Stimulated activated effector memory CD8-positive, alpha-beta T cell treated with anti-CD3 and anti-CD28 coated beads, Interleukin-12 subunit alpha, Interleukin-12 subunit beta, amount 100 ng/mL, for 72 hours (primary cell): ENCODE data around the gene ANKS1B.
"Not testable (repeated sequence)": the region's sequence is repeated elsewhere in the genome, so short reads cannot be mapped to it uniquely, and the experiment has no call there.

ENCODE experiments used
- ATAC-seq: fragments of 150-1000 bp; cut with Tn5 transposase; 2 replicates; pipeline ENCODE4 v1.10.0; 2021
- DNase-seq, 2 donors: peaks; one replicate each; pipeline ENCODE4 v3.0.0; 2021 to 2022; ENCODE audit warnings: low spot score in 2 of 2
- H3K27ac Mint-ChIP-seq: one replicate; pipeline ENCODE4 v1.8.0; 2022; ENCODE audit warnings: mild to moderate bottlenecking, mixed read lengths
- H3K36me3 Mint-ChIP-seq: one replicate; pipeline ENCODE4 v1.8.0; 2022; ENCODE audit warnings: mild to moderate bottlenecking, mixed read lengths
- H3K4me1 Mint-ChIP-seq: one replicate; pipeline ENCODE4 v1.8.0; 2022; ENCODE audit warnings: mixed read lengths
- H3K4me3 Mint-ChIP-seq: one replicate; pipeline ENCODE4 v1.8.0; 2022; ENCODE audit warnings: mild to moderate bottlenecking, mixed read lengths
- H3K9me3 Mint-ChIP-seq: one replicate; pipeline ENCODE4 v1.8.0; 2022; ENCODE audit warnings: mixed read lengths

ANKS1B gene

DNA sequence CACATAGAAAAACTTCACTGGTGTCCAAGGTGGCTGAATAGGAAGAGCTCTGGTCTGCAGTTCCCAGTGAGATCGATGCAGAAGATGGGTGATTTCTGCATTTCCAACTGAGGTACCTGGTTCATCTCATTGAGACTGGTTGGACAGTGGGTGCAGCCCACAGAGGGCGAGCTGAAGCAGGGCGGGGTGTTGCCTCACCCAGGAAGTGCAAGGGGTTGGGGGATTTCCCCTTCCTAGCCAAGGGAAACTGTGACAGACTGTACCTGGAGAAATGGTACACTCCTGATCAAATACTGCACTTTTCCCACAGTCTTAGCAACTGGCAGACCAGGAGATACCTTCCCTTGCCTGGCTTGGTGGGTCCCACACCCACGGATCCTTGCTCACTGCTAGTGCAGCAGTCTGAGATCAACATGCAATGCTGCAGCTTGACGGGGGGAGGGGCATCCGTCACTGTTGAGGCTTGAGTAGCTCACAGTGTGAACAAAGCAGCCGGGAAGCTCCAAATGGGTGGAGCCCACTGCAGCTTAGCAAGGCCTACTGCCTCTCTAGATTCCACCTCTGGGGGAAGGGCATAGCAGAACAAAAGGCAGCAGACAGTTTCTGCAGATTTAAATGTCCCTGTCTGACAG lies 746.7 kb downstream of the ANKS1B start:
- H3K4me1 Mint-ChIP-seq, H3K36me3 Mint-ChIP-seq, H3K27ac Mint-ChIP-seq, ATAC-seq, H3K4me3 Mint-ChIP-seq, DNase-seq: not testable (repeated sequence)
- peaks cover 19% of the 10 kb centered on the region for H3K9me3 Mint-ChIP-seq

- H3K36me3 Mint-ChIP-seq = no peaks in the 10 kb centered on the region
- H3K4me1 Mint-ChIP-seq = no peaks in the 10 kb centered on the region
- H3K27ac Mint-ChIP-seq = no peak overlapping the region
- no peak overlapping the region for H3K4me3 Mint-ChIP-seq
- ATAC-seq (no peak), DNase-seq (no peak)
- peaks cover 11% of the 10 kb centered on the region for H3K9me3 Mint-ChIP-seq
Measured at GRCh38 chr12:99235381-99235780, 749.4 kb downstream of the ANKS1B start.

DNA sequence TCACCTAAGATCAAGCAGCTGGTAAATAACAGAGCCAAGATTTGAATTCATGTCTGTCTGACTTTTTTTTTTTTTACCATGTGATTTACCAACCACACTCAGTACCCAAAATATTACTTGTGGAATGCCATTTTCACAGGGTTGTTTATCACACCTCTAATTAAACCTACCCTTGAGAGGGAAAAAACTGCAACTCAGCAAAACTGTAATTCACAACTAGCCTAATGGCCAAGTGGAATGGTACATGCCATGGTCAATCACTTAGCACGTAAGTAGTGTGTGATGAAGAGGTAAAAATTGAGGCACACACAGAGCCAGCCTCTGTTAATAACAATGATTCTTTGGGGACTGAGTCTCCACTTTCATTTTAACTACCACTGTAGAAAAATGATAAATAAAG lies 750.0 kb downstream of the ANKS1B start:
- H3K4me1 Mint-ChIP-seq = no peaks in the 10 kb centered on the region
- H3K27ac Mint-ChIP-seq = no peak overlapping the region
- H3K4me3 Mint-ChIP-seq = no peak overlapping the region
- ATAC-seq = no peak
- H3K36me3 Mint-ChIP-seq = no peaks in the 10 kb centered on the region
- peaks cover 8% of the 10 kb centered on the region for H3K9me3 Mint-ChIP-seq
- no peak for DNase-seq

DNA sequence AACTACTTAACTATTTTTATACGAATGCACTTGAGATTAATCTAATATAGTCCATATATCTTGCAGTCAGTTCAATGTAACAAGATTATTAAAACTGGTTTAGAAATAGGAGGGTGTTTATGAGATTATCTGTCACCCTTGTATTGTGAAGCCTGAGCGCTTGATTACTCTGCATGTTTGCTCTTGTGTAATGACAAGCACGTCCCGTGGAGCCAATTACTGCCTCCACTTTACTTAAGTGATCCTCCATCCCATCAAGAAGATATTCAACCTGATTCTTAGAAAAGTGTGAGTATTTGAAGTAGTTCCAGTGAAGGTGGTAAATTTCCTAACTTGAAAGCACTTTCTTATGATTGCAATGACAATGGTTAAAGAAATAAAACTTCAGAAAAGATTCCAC lies 752.4 kb downstream of the ANKS1B start:
- Mint-ChIP-seq H3K27ac (no peak overlapping the region), H3K4me3 (no peak overlapping the region), H3K4me1 (no peaks in the 10 kb centered on the region), H3K36me3 (no peaks in the 10 kb centered on the region), H3K9me3 (peaks cover 4% of the 10 kb centered on the region)
- DNase-seq = no peak
- ATAC-seq = no peak

GRCh38 chr12:99231031-99231430 lies 753.7 kb downstream of the ANKS1B start:
- H3K9me3 Mint-ChIP-seq = no peaks in the 10 kb centered on the region
- H3K4me3 Mint-ChIP-seq = no peak overlapping the region
- DNase-seq = no peak
- ATAC-seq = no peak
- H3K4me1 Mint-ChIP-seq = no peaks in the 10 kb centered on the region
- H3K36me3 Mint-ChIP-seq = no peaks in the 10 kb centered on the region
- no peak overlapping the region for H3K27ac Mint-ChIP-seq

DNA sequence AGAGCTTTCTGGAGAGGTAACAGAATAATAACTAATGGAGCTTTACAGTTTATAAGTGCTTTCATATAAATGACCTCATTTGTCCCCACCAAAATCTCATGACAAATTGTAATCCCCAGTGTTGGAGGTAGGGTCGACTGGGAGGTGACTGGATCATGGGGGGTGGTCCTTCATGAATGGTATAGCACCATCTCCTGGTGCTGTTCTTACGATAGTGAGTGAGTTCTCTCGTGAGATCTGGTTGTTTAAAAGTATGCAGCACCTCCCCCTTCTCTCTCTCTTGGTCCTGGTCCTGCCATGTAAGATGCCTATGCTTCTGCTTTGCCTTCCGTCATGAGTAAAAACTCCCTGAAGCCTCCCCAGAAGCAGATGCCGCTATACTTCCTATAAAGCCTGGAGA lies 760.5 kb downstream of the ANKS1B start:
- DNase-seq (no peak), ATAC-seq (no peak)
- Mint-ChIP-seq H3K4me3 (no peak overlapping the region), H3K4me1 (no peaks in the 10 kb centered on the region), H3K27ac (no peak overlapping the region), H3K36me3 (no peaks in the 10 kb centered on the region), H3K9me3 (no peaks in the 10 kb centered on the region)

GRCh38 chr12:99223579-99223978 lies 761.2 kb downstream of the ANKS1B start:
- H3K4me3 Mint-ChIP-seq = no peak overlapping the region
- DNase-seq = no peak
- H3K36me3 Mint-ChIP-seq = no peaks in the 10 kb centered on the region
- H3K4me1 Mint-ChIP-seq = no peaks in the 10 kb centered on the region
- no peaks in the 10 kb centered on the region for H3K9me3 Mint-ChIP-seq
- ATAC-seq = no peak
- no peak overlapping the region for H3K27ac Mint-ChIP-seq

- Mint-ChIP-seq H3K27ac (no peak overlapping the region), H3K36me3 (no peaks in the 10 kb centered on the region), H3K4me3 (no peak overlapping the region), H3K4me1 (no peaks in the 10 kb centered on the region), H3K9me3 (peaks cover 24% of the 10 kb centered on the region)
- ATAC-seq (no peak), DNase-seq (no peak)
Measured at GRCh38 chr12:99213047-99213446, 771.7 kb downstream of the ANKS1B start.

GRCh38 chr12:99212275-99212674 lies 772.5 kb downstream of the ANKS1B start:
- Mint-ChIP-seq H3K27ac (no peak overlapping the region), H3K4me1 (no peaks in the 10 kb centered on the region), H3K9me3 (peaks cover 21% of the 10 kb centered on the region), H3K36me3 (no peaks in the 10 kb centered on the region), H3K4me3 (no peak overlapping the region)
- no peak for ATAC-seq
- no peak for DNase-seq

DNA sequence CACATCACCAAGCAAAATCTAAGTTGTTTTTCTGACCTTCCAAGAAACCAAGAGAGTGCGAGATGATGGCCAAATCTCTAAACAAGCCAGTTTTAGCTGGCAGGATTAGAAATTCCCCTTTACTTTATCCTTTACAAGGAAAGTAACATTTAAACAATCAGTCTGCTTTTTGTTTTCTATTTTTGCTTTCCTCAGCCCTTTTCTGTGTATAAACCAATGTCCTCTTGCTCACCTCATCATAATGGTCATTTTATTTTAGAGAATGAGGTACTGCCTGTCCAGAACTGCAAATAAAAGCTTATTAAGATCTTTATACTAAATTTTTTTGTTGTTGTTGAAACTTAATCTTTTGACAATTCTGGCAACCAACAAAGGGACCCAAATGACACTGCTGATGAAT lies 779.6 kb downstream of the ANKS1B start:
- DNase-seq = no peak
- no peak for ATAC-seq
- Mint-ChIP-seq H3K4me3 (no peak overlapping the region), H3K36me3 (no peaks in the 10 kb centered on the region), H3K4me1 (no peaks in the 10 kb centered on the region), H3K27ac (no peak overlapping the region), H3K9me3 (peaks cover 8% of the 10 kb centered on the region)

- Mint-ChIP-seq H3K36me3 (no peaks in the 10 kb centered on the region), H3K27ac (no peak overlapping the region), H3K9me3 (peaks cover 11% of the 10 kb centered on the region), H3K4me3 (no peak overlapping the region), H3K4me1 (no peaks in the 10 kb centered on the region)
- no peak for ATAC-seq
- no peak for DNase-seq
Measured at GRCh38 chr12:99201906-99202645, 782.7 kb downstream of the ANKS1B start.

DNA sequence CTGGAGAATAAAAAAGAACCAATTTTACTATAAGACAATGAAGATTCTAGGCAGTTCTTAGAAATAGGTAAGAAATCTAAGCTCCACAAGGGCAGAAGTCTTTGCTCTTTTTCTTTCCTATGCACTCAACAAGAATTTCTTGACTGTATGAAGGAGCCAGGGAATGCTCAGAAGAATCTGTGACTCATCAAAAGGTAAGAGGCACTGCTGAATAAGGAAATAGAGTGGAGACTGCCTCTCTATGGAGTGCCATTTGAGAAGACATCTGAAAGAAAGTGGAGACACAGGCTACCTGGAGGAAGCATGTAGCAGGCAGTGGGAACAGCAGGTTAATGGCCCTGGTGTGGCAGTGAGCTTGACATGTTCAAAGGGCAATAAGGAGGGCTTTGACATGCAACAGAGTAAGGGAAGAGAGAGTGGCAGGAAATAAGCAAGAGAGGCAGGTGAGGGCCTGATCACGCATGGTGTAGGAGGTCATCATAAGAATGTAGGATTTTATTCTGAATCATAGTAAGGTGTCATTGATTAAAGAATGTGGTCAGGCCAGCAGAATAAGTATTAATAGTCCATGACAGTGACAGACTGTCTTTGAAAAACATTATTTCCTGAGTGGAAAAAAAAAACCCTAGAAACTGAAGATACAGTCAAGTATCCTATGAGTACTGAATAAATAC lies 783.9 kb downstream of the ANKS1B start:
- Mint-ChIP-seq H3K36me3 (no peaks in the 10 kb centered on the region), H3K27ac (no peak overlapping the region), H3K9me3 (peaks cover 11% of the 10 kb centered on the region), H3K4me3 (no peak overlapping the region), H3K4me1 (no peaks in the 10 kb centered on the region)
- DNase-seq (no peak), ATAC-seq (no peak)

DNA sequence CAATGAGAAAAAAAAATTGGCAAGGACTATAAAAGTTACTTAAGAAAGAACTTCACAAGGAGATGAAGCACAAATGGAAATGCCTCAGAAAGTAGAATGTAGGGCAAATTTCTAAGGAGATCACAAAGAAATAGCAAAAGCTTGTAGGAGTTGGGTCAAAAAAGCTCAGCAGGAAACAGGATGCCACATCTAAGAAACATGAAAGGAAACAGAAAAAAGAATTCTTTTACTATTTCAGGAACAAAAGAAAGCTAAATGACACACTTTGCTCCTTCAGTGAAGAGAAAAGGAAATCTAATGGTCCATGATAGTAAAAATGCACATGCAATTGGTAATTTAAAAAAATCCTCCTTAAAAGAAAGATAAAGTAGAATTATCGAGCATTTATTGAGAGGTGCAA lies 789.3 kb downstream of the ANKS1B start:
- Mint-ChIP-seq H3K27ac (no peak overlapping the region), H3K4me1 (no peaks in the 10 kb centered on the region), H3K36me3 (no peaks in the 10 kb centered on the region), H3K9me3 (peaks cover 11% of the 10 kb centered on the region), H3K4me3 (no peak overlapping the region)
- DNase-seq (no peak), ATAC-seq (no peak)

GRCh38 chr12:99192489-99192888 lies 792.2 kb downstream of the ANKS1B start:
- no peaks in the 10 kb centered on the region for H3K36me3 Mint-ChIP-seq
- no peak overlapping the region for H3K27ac Mint-ChIP-seq
- DNase-seq = no peak

DNA sequence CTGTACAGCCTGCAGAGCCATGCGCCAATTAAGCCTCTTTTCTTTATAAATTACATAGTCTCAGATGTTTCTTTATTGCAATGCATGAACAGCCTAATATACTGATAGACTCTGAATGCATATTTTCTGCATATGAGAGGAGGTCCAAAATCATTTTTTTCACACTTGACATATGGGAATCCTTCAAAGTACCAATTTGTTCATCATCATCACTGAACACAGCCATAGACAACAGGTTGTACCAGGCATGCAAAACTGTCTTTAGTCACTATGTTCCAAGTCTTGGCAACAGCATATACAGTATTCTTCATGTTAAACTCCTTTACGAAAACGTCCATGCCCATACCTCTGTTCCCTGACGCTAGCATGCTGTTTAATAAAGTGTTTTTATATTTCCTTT lies 807.9 kb downstream of the ANKS1B start:
- ATAC-seq (no peak), DNase-seq (no peak)
- Mint-ChIP-seq H3K9me3 (peaks cover 11% of the 10 kb centered on the region), H3K4me1 (no peaks in the 10 kb centered on the region), H3K4me3 (no peak overlapping the region), H3K27ac (no peak overlapping the region), H3K36me3 (no peaks in the 10 kb centered on the region)

More at GRCh38 chr12:99192489-99192888, 792.2 kb downstream of the ANKS1B start:
- no peak for ATAC-seq
- Mint-ChIP-seq H3K4me1 (no peaks in the 10 kb centered on the region), H3K4me3 (no peak overlapping the region), H3K9me3 (peaks cover 12% of the 10 kb centered on the region)

- DNase-seq (no peak), ATAC-seq (no peak)
- H3K27ac Mint-ChIP-seq = no peak overlapping the region
- no peak overlapping the region for H3K4me3 Mint-ChIP-seq
- no peaks in the 10 kb centered on the region for H3K4me1 Mint-ChIP-seq
- H3K36me3 Mint-ChIP-seq = no peaks in the 10 kb centered on the region
- peaks cover 6% of the 10 kb centered on the region for H3K9me3 Mint-ChIP-seq
Measured at GRCh38 chr12:99170461-99170860, 814.3 kb downstream of the ANKS1B start.
